HG02678 (cell line): ENCODE measurements around the gene NT5DC2.
"Not testable (repeated sequence)": the region's sequence is repeated elsewhere in the genome, so short reads cannot be mapped to it uniquely, and the experiment has no call there.

ENCODE experiments used
- ATAC-seq: cut with Tn5 transposase; IDR thresholded peaks from one replicate; pipeline ENCODE4 v1.9.1; 2021; ENCODE audit warnings: mild to moderate bottlenecking, moderate library complexity; ENCODE audit not compliant: unreplicated experiment

Gene NT5DC2

DNA sequence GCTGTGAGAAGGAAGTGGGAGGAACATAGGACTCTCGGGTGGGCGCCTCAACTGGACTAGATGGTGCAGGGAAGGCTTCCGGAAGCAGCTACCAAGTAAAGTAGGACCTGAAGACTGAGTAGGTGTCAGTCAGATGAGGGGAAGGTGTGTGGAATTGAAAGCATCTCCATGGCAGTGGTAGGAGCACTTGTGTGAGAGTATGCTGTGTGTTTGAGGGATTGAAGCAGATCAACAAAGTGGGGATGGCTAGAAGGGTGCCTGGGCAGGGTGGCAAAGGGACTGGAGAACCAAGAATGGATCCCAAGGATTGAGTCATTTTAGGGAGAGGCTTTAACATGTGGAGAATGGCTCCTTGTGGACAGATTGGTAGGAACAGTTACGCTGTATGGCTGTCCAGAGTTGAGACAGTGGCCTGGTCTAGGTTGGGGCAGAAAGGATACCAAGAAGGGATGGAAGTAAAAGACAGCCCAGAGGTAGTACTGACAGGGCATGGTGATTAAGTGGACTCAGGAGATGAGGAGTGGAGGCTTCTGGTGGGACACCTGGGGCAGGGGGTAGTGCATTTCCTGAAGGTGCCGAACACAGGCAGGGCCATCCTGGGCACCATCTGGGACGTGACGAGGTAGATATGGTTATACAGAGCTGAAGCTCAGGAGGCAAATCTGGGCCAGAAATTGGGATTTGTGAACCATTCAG lies 4.2 kb upstream of the NT5DC2 start:
- no peak for ATAC-seq

DNA sequence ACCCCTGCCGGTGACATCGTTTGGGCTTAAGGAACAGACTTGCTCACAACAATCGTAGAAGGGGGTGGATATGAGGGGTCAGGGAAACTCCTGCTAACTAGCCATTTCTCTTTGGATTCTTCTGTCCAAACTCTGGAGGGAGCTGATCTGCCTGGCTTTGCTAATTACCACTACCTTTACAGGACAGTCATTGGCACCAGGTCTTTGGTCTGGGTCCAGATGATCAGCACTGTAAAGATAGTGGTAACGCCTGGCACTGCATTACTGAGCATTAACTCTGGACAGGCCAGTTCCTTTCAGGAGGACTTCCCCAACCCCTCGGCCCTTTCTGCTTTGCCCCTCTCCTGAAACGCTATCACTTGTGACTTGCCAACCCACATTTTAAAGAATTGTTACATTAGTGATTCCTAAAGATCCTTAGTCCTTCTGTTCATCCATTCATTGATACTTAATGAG lies 3.5 kb upstream of the NT5DC2 start:
- no peak for ATAC-seq

DNA sequence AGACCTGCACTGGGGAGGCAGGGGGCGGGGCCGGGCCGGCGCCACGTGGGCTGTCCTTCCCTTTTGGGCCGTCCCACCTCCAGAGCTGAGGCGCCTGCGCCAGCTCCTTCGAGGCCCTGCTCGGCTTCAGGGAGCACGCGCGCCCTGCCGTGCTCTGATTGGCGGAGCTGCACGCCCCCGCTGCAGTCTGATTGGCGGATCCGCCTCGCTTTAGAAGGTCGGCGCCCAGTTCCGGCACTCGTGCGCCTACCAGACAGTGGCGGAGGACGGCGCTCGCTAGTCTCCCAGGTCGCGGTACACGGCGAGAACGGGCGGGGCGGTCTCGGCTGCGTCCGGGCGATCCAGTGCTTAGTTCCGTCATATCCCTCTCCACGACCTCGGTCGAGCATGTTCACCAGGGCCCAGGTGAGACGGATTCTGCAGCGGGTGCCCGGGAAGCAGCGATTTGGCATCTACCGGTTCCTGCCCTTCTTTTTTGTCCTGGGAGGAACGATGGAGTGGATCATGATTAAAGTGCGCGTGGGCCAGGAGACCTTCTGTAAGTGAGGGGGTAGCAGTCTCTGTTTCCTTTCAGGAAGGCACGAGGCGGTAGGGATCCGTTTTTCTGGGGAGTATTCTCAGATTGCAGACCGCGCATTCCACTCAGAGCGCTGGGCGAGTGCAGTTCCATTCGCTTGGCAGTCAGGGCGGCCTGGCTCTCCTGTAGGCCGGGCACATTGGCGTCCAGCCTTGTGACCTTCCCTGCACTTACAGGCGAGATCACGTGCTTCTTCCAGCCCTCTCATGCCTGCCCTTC lies 2.9 kb upstream of the NT5DC2 start, which contains the start of gene UQCC5:
Gene UQCC5 (plus strand): TSS at position 237 of the 796 bp plus-strand sequence. CDS start 151 bp downstream, at position 388.
- ATAC-seq, result peak; percentile 86

DNA sequence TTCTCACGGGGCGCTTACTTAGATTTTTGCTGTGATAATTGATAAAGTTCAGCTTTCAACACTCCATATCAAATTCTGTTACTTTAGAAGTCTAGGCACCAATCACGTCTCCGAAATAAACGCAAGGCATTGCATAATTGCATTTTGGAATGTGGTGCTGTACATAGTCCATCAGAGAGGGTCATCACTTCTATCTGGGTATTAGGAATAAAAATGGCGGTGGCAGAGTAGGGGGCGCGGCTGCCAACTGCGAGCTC lies 2.4 kb upstream of the NT5DC2 start:
- ATAC-seq, result no peak

DNA sequence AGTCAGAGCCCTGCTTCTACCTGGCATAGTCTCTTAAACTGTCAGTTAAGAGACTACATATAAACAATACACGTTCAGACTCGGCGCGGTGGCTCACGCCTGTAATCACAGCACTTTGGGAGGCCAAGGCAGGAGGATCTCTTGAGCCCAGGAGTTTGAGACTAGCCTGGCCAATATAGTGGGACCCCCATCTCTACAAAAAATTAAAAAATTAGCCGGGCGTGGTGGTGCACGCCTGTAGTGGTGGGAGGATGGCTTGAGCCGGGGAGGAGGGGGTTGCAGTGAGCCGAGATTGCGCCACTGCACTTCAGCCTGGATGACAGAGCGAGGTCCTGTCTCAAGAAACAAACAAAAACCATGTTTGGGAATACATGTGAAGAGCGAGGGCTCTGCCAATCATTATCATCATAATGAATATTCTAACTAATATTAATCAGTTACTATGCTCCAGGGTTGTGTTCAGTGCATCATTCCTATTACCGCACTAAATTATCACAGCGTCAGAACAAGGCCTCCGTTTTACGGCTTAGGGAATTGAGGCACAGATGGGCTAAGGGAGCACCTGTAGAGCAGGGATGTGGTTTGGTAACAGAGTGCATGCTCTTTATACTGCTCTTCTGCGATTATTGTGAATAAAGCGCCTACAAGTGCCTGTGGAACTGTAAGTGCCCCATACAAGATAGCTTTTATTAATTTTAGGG lies 1.9 kb upstream of the NT5DC2 start:
- ATAC-seq, result no peak

DNA sequence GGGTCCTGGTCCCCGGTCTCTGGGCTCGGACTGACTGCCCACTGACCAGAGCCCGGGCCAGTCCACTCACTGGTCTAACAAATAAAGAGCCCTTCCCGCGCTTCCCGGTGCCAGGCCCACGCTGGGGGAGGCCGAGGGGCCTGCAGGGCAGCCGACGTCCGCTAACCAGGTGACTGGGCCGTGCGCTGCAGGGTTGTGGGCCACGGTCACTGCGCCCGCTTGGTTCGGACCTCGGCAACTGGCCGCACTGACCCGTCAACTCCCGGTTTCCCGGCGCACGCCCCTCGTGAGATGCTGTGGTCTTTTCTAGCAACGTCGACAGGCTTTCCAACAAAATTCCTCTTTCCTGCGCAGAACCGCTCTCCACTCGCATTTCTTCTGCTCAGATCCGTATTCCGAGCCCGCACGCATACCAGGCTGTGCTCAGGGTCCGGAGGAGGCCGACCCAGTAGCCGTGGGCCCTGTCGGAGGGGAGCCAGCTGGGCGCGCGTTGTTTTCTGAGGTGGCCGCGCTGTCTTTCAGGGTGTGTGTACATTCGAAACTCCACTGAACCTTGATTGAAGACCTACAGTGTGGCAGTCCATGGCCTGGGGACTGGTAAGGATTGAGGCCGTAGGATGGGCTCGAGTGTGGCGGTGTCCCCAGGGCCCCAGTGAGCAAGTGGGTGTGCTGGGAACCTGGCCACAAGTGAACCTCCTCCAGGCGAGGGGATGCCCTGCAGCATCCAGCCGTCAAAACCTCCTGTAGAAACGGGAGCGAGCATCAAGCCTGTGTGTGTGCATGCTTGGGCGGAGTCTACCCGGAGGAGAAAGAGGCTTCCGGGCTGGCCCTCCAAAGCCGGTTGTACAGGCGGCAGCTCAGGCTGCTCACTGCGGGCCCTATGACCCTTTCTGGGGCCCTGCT lies 875 bp upstream of the NT5DC2 start:
- ATAC-seq, result no peak

DNA sequence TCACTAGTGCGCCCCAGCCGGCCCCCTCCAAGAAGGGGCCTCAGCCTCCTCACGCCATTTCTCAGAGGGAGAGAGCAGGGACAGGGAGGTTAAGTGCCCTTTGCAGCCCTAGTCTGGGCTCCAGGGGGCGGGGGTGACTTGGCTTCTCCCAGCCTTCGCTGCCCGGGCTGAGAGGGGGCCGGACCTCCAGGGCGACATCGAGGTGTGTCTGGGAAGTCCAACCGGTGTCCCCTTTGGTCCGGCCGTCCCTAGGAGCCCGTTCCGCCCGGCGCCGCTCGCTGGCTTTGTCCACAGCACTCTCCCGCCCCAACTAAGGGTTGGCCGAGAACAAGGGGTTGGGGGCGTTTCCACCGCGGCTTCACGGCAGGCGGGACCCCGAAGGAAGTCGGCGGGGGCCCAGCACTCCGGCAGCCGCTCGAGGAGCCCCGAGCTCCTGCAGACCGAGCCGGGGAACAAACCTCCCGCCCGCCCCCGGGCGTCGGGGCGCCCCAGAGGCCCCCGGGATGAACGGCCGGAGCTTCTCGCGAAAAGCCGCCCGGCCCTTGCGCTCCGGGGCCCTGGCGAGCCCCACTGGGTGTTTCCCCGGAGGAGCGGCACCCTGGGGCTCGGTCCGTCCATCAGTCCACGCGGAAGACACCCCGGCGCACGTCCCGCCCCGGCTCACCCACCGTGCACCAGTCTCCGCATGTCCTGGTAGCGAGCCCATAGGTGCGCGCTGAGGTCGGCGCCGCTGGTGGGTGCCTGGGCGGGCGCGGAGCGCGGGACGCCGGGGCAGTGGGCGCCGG lies 627 bp downstream of the NT5DC2 start:
- ATAC-seq, result no peak

DNA sequence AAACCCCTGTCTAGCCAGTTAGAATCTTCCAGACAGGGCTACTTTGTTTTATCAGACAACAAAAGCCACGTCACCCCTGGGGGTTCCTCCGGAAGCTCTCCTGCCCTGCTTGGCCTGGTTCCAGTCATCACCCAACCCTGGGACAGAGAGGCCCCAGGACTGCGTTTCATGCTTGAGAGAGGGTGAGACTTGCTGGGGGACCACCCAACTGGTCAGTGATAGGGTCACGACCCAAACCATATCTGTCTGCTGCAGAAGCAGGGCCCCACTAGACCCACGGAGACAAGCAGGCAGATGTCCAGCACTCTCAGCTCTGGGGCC lies 1.2 kb downstream of the NT5DC2 start:
- no peak for ATAC-seq

DNA sequence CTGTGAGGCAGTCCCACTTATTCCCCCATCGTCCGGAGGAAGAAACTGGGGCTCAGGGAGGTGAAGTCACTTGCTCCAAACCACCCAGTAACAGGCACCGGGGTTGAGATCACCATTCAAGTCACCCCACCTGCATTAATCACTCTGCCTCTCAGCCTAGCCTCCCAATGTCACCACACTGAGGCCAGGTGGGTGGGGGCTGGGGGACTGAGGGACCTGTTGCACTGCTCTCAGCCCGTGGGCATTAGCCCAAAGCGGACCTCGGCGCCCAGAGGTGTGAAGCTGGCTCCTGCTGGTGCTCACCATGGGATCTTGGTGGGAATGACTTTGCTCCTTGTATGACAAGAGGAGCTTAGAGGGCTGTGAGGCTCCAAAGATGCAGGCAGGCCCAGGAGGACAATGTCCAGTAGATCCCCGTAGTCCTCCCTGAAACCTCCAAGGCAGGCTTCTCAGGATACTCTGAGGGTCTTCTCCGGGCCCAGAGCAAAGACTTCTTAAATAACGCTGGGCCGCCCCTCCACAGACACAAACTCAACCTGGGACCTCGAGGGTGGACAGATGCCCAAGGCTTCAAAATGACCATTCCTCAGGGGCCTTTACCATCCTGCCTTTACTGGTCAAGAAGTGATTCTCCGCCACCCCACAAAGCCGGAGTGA lies 1.7 kb downstream of the NT5DC2 start:
- ATAC-seq, result no peak

DNA sequence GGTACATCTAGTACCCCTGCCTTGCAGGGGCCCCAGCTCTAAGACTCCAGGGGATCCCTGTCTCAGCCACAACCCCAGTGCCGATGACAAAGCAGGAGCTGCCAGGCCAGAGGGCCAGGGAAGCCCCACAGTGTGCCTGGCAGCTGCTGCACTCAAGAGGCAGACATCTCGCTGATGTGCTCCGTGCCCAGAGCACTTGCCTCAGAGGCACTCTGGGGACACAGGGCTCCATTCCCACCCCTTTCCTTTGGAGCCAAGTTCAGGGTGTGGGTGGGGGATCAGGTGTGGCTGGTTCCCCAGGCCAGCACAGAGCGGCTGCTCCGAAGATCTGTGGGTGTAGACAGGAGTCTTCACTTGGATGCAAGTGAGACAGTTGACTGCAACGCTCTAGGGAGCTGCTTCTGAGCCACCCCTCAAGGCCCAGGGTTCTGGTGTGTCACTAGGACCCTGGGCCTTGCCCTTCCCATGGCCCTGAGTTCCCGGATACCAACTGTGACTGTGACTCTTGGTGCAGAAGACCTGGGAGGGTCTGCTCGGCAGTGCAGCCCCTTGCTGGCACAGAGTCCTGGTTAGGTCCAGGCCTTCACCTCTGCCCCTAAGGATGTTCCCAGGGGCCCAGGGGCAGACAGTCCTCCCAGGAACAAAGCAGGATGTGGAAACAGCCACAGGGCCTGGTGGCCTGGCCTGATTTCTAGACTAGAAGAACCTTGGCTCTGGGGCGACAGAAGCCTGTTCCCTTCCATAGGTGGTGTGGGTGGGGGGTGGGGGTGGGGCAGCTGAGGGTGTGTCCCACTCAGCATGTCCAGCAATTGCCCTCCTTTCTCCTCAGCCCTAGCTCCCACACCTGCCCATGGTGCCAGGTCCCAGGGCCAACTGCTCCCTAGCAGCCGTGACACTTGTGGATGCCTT lies 2.5 kb downstream of the NT5DC2 start:
- no peak for ATAC-seq

DNA sequence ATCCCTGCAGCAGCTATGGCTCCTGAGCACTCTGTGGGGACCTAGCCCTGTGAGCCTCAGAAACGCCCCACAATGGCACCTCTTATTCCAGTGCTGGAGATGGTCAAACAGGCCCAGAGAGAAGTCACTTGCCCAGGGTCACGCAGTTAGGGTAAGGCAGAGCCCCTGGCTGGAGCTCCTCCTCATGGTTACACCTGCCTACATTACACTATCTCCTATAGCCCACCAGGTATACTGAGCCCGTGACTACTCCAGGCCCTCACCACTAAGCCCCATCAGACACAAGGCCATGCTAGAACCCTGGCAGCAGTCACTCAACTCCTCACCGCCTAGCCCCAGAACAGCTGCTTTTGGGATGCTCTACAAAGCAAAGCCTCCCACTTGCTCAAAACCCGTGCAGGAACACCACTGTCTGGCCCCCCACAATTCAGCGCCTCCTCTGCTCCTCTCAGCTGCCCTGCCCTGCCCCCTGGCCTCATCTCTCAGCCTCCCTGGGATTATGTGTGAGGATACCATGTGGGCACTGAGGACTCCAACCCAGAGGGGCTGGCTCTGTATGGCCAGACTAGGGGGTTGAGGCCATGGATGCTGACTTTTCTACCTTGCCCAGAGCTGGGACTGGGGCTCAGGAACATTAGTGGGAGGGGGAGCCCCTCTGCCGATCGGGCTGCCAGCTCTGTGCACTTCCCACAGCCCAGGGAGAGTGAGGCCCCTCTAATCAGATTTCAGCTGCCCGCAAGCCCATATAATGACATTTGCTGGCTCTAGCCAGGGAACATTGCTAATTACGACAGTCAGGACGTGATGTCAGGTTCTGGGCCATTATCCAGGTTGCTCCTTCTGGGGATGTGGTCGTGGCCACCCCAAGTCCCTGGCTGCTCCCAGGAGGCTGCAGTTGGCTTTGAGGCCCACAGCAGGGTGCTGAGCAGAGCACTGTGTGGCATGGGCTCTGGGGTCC lies 4.0 kb downstream of the NT5DC2 start:
- no peak for ATAC-seq

DNA sequence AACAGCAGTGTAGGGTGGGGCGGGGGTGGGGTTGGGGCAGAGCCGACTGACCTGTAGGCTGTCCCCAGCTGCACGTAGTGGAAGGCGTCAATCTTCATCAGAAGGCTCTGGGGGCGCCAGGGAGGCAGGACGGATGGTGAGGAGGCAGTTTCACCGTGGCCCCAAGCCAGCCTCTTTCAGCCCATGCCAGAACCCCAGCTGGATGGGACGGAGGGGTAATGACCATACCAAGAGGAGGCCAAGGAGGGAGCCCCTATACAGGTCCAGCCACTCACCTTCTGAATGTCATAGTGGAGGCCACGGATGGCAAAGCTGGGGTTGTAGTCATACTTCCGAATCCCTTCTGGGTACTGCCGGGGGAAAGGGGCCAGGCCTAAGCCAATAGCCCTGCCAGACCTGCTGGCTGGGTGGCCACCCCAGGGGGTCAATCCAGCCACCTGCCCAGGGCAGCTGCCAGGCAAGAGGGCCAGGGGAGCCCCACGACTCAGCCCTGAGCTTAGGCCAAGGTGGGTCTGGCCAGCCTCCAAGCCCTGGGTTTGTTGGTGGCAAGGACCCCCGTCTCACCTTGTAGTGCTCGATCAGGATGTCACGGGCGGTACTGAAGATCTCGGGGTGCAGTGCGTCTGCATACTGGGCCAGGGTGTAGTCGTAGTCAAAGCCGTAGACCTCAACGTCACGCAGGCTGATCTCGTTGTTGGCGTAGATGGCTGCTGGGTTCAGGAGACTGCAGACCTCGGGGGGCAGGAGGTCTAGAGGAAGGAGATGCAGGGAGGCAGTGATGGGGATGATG lies 4.9 kb downstream of the NT5DC2 start:
- ATAC-seq, result no peak

DNA sequence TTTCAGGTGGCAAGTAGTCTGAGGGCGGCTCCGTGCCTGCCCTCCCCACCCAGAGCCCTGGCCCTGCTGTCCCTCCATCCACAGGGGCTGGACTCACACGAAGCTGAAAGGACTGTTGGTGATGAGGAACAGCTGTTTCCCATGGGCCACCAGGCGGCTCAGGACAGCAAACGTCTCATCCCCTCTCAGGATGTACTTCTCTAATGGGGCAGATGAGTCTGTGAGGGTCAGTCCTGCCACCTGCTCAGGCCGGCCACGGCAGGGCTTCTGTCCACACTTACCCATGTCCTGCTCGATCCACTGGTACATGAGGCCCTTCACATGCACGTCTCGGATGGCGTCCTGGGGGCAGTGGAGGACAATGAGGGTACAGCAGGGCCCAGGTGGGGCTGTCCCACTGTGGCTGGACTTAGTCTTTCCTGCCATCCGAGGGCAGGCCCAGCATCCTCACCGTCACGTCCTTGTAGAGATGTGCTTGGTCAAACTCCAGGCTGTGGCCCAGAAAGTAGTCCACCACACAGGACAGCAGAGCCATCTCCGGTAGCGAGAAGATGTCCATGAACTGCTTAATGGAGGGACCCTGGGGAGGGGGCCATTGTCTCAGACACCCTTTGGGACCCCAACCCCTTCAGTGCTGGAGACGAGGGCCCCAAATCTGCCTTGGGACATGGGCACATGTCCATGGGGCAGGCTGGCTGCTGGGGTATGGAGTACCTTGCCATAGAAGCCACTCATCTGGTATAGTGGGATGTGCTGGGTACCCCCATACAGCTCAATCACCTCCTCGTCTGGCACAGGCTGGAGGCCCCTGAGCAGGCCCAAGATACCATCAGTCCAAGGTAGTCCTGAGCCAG lies 5.7 kb downstream of the NT5DC2 start:
- ATAC-seq, result no peak

DNA sequence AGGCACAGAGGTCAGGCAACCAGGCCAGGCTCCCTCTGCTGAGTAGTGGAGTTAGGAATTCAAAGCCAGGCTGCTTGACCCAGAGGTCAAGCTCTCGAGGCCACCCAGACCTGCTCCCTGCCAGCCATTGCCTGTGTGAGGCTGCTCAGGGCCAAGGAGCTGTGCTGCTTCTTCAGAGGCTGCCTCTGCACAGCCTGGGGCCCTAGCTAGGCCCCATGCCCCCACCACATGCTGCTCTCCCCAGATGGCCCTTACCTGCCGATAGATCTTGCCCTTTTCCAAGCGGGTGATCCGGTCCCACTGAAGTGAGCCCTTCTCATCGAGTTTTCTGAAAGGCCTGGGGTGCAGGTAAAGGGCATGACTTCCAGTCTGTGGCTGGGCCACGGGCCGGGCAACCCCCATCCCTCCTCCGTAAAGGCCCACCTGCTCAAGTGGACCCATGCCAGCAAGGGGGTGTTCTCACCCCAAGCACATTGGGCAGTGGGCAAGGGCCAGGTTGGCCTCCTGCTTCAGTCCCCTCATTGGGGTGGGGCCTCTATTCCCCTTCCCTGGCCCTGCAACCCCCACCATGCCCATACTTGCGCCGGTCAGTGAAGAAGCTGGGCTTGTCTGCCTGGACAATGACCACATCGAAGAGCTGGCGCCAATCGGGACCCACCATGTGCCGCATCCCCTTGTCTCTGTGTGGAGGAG lies 6.5 kb downstream of the NT5DC2 start:
- no peak for ATAC-seq

DNA sequence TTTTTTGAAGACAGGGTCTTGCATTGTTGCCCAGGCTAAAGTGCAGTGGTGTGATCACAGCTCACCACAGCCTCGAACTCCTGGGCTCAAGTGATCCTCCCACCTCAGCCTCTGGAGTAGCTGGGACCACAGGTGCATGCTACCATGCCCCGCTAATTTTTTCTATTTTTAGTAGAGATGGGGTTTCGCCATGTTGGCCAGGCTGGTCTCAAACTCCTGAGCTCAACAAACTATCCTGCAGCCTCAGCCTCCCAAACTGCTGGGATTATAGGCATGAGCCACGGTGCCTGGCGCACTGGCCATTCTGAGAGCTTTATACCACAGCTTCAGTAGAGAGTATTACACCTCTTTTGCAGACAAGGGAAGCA lies 7.0 kb downstream of the NT5DC2 start:
- not testable (repeated sequence) for ATAC-seq
